Esophagus muscularis mucosa (tissue), 4 donors: ENCODE measurements around the gene SHLD2. TPM values are rescaled to one million over a fixed set of nuclear protein-coding genes. Genes with fewer than 3 reads are reported as not detected.
A peak's percentile ranks its signal among the peaks of the same experiment; 100 is the strongest.
"Not testable (repeated sequence)": the region's sequence is repeated elsewhere in the genome, so short reads cannot be mapped to it uniquely, and the experiment has no call there.

Source experiments
- DNase-seq: peaks from one replicate; pipeline ENCODE4 v3.0.0-alpha.2; 2017; ENCODE audit errors: extremely low spot score
- H3K27ac ChIP-seq, 4 donors: fragments of 200-600 bp; sonication (generic); replicated peaks in 1 of 4; 1 replicate in 3 of 4; 2 replicates in 1 of 4; pipeline ENCODE4 v1.5.1; 2016 to 2019; ENCODE audit warnings: mild to moderate bottlenecking in 1 of 4
- H3K27me3 ChIP-seq, 4 donors: fragments of 200-600 bp; sonication (generic); one replicate each; pipeline versions ENCODE4 v1.5.1 to v1.6.0; 2016 to 2019
- H3K36me3 ChIP-seq, 4 donors: fragments of 200-600 bp; sonication (generic); one replicate each; pipeline ENCODE4 v1.5.1; 2016 to 2019
- H3K4me1 ChIP-seq, 4 donors: fragments of 200-600 bp; sonication (generic); one replicate each; pipeline ENCODE4 v1.5.1; 2016 to 2019
- H3K4me3 ChIP-seq, 4 donors: fragments of 200-600 bp; sonication (generic); 1 replicate in 2 of 4; 2 replicates in 2 of 4; pipeline ENCODE4 v1.5.1; 2016 to 2019; ENCODE audit warnings: mild to moderate bottlenecking in 4 of 4, moderate library complexity in 1 of 4
- H3K9me3 ChIP-seq, 4 donors: fragments of 200-600 bp; sonication (generic); 1 replicate in 3 of 4; 2 replicates in 1 of 4; pipeline ENCODE4 v1.5.1; 2016 to 2019
- CTCF ChIP-seq, 3 experiments: fragments of 200-600 bp in 2 of 3; fragments of 450-650 bp in 1 of 3; sonication (generic) in 2 of 3; IDR thresholded peaks; one replicate each; pipeline ENCODE4 v1.5.1; 2017 to 2019; ENCODE audit warnings: antibody characterized with exemption in 3 of 3, mild to moderate bottlenecking in 2 of 3, moderate library complexity in 1 of 3
- EP300 ChIP-seq: sonication (generic); formaldehyde crosslinking; IDR thresholded peaks from one replicate; pipeline ENCODE4 v1.6.1; 2017; ENCODE audit warnings: antibody characterized with exemption
- POLR2A ChIP-seq: fragments of 450-650 bp; IDR thresholded peaks from one replicate; pipeline ENCODE4 v1.6.1; 2017; ENCODE audit warnings: antibody characterized with exemption, moderate library complexity, mild to moderate bottlenecking, low read depth
- POLR2AphosphoS5 ChIP-seq, 2 donors: sonication (generic); formaldehyde crosslinking; IDR thresholded peaks; one replicate each; pipeline ENCODE4 v1.6.1; 2017; ENCODE audit warnings: antibody characterized with exemption in 2 of 2
- WGBS: methylation state at CpG from one replicate; pipeline ENCODE4 v1.1.5; 2018; 5-methylcytosine and 5-hydroxymethylcytosine counted together
- intact Hi-C: fragments of 100-400 bp; cut with DNase I; formaldehyde crosslinking; loops from one replicate; pipeline ENCODE4 v1.15.1; 2023
- total RNA-seq, 4 donors: library from RNA; depleted of rRNA; stranded (reverse); fragments of >200 nt; gene quantifications; one replicate each; pipeline versions ENCODE4 v1.1.0 to v1.2.1, GENCODE V29; 2016

The SHLD2 gene
- total RNA-seq, 4 donors from 2014 or later = 17.0 to 25.7 (median 22.8) TPM

- intact Hi-C loops = loop anchor here (2.0 kb wide), 1 partner anchor 153 kb away; no protein-coding TSS in a partner anchor
- no peak for DNase-seq
- H3K27me3 ChIP-seq = no peaks in the 10 kb centered on the region
- peaks cover 43 to 58% (median 57%) of the 10 kb centered on the region in 4 donors for H3K4me1 ChIP-seq
- peaks cover 0 to 9% (median 5%) of the 10 kb centered on the region in 4 donors for H3K36me3 ChIP-seq
- TF ChIP-seq POLR2A = no peak
- peak in 1 of 2 donors; percentile 7 for TF ChIP-seq POLR2AphosphoS5 (IDR thresholded peaks at IDR 0.05)
- no peak for TF ChIP-seq EP300
- TF ChIP-seq CTCF (IDR thresholded peaks at IDR 0.05) = no peak
- H3K9me3 ChIP-seq = no peaks in the 10 kb centered on the region
- 1% methylated on average over 23 of the region's 39 CpGs for WGBS
- H3K27ac ChIP-seq = peak overlapping the region; percentile 98 to 99 (median 98)
- peak overlapping the region; percentile 75 to 97 (median 91) for H3K4me3 ChIP-seq
Measured at GRCh38 chr10:87093632-87094372, 1.2 kb upstream of the SHLD2 start.

GRCh38 chr10:87095236-87095945 lies 385 bp downstream of the SHLD2 start:
- H3K27me3 ChIP-seq = no peaks in the 10 kb centered on the region
- H3K36me3 ChIP-seq = peaks cover 0 to 13% (median 6%) of the 10 kb centered on the region in 4 donors
- DNase-seq = peak; percentile 94
- peak overlapping the region; percentile 75 to 97 (median 91) for H3K4me3 ChIP-seq
- intact Hi-C loops = no loop called here
- TF ChIP-seq POLR2AphosphoS5 (IDR thresholded peaks at IDR 0.05) (peak; percentile 70 to 80), CTCF (IDR thresholded peaks at IDR 0.05) (no peak)
- H3K27ac ChIP-seq = peak overlapping the region; percentile 98 to 99 (median 98)
- peaks cover 31 to 45% (median 44%) of the 10 kb centered on the region in 4 donors for H3K4me1 ChIP-seq
- no peaks in the 10 kb centered on the region for H3K9me3 ChIP-seq
- 2% methylated on average over 4 of the region's 60 CpGs for WGBS

GRCh38 chr10:87101996-87102395 lies 7.0 kb downstream of the SHLD2 start:
- Histone ChIP-seq H3K36me3 (peaks cover 0 to 44% (median 28%) of the 10 kb centered on the region in 4 donors), H3K27me3 (no peaks in the 10 kb centered on the region), H3K4me3 (no peak overlapping the region), H3K27ac (no peak overlapping the region), H3K9me3 (no peaks in the 10 kb centered on the region), H3K4me1 (no peaks in the 10 kb centered on the region)
- DNase-seq = no peak
- WGBS = 97% methylated on average over 2 of the region's 2 CpGs
- TF ChIP-seq EP300 = no peak
- no peak for TF ChIP-seq POLR2AphosphoS5 (IDR thresholded peaks at IDR 0.05)
- TF ChIP-seq POLR2A = no peak
- no peak for TF ChIP-seq CTCF (IDR thresholded peaks at IDR 0.05)
- intact Hi-C loops = no loop called here

- WGBS = over 99% methylated on average over 8 of the region's 8 CpGs
- peaks cover 5 to 62% (median 32%) of the 10 kb centered on the region in 4 donors for H3K36me3 ChIP-seq
- H3K27ac ChIP-seq, DNase-seq, H3K4me3 ChIP-seq, intact Hi-C loops, H3K4me1 ChIP-seq, H3K9me3 ChIP-seq, H3K27me3 ChIP-seq: not testable (repeated sequence)
Measured at GRCh38 chr10:87104727-87105126, 9.7 kb downstream of the SHLD2 start.

GRCh38 chr10:87105446-87106124 lies 10.6 kb downstream of the SHLD2 start:
- Histone ChIP-seq H3K27ac (no peak overlapping the region), H3K36me3 (peaks cover 5 to 63% (median 33%) of the 10 kb centered on the region in 4 donors), H3K4me3 (no peak overlapping the region), H3K27me3 (no peaks in the 10 kb centered on the region), H3K4me1 (no peaks in the 10 kb centered on the region), H3K9me3 (no peaks in the 10 kb centered on the region)
- DNase-seq = no peak
- intact Hi-C loops = no loop called here
- WGBS = 96% methylated on average over 7 of the region's 7 CpGs
- TF ChIP-seq CTCF (IDR thresholded peaks at IDR 0.05) (no peak), POLR2AphosphoS5 (IDR thresholded peaks at IDR 0.05) (no peak), POLR2A (no peak), EP300 (no peak)

- H3K4me3 ChIP-seq, H3K9me3 ChIP-seq, DNase-seq, H3K36me3 ChIP-seq, H3K27ac ChIP-seq, H3K4me1 ChIP-seq, intact Hi-C loops, H3K27me3 ChIP-seq: not testable (repeated sequence)
- 80% methylated on average over 1 of the region's 1 CpG for WGBS
Measured at GRCh38 chr10:87118122-87118521, 23.1 kb downstream of the SHLD2 start.

GRCh38 chr10:87119029-87119428 lies 24.0 kb downstream of the SHLD2 start:
- DNase-seq, H3K9me3 ChIP-seq, H3K4me3 ChIP-seq, H3K4me1 ChIP-seq, H3K27ac ChIP-seq, H3K36me3 ChIP-seq, intact Hi-C loops, H3K27me3 ChIP-seq: not testable (repeated sequence)
- 90% methylated on average over 1 of the region's 1 CpG for WGBS
